GM12878 (cell line): ENCODE data around the gene DYNC1I1.

ENCODE experiments used
- CREB1 ChIP-seq: IDR thresholded peaks from 2 replicates; pipeline ENCODE4 v1.6.1; 2012; ENCODE audit warnings: low read depth, mild to moderate bottlenecking, inconsistent platforms
- CTCF ChIP-seq, 3 experiments: IDR thresholded peaks in 2 of 3; conservative IDR thresholded peaks in 1 of 3; 2 replicates each; pipeline ENCODE4 v1.5.1; 2011; ENCODE audit warnings: low read depth in 3 of 3, low read length in 3 of 3, mild to moderate bottlenecking in 3 of 3, control low read depth in 2 of 3, moderate library complexity in 2 of 3, inconsistent platforms in 1 of 3, mixed read lengths in 1 of 3; ENCODE audit not compliant: control insufficient read depth in 2 of 3, insufficient read depth in 1 of 3; ENCODE audit errors: extremely low read depth in 1 of 3
- EGR1 ChIP-seq, 2 experiments: IDR thresholded peaks; 1 replicate in 1 of 2; 2 replicates in 1 of 2; pipeline ENCODE4 v1.6.1; 2011 to 2012; ENCODE audit warnings: low read depth in 2 of 2, low read length in 2 of 2, borderline replicate concordance in 1 of 2, mild to moderate bottlenecking in 1 of 2, moderate library complexity in 1 of 2
- EZH2 ChIP-seq: IDR thresholded peaks from 2 replicates; pipeline ENCODE4 v1.6.1; 2012; ENCODE audit warnings: low read depth, mild to moderate bottlenecking, control low read depth, inconsistent platforms, low read length, borderline replicate concordance; ENCODE audit not compliant: control insufficient read depth
- RCOR1 ChIP-seq: conservative IDR thresholded peaks from 2 replicates; pipeline ENCODE4 v1.6.1; 2012; ENCODE audit warnings: low read depth, low read length, improper control_type of control experiment
- RFX5 ChIP-seq: IDR thresholded peaks from 2 replicates; pipeline ENCODE4 v1.6.1; 2011; ENCODE audit warnings: low read depth, low read length, improper control_type of control experiment
- SMAD1 ChIP-seq: fragments of 450-650 bp; IDR thresholded peaks from 2 replicates; pipeline ENCODE4 v1.6.1; 2018; ENCODE audit warnings: mild to moderate bottlenecking, low read depth; ENCODE audit not compliant: partially characterized antibody
- SMC3 ChIP-seq: IDR thresholded peaks from 2 replicates; pipeline ENCODE4 v1.6.1; 2011; ENCODE audit warnings: low read length, improper control_type of control experiment, borderline replicate concordance
- ZNF217 ChIP-seq: fragments of 450-650 bp; IDR thresholded peaks from 2 replicates; pipeline ENCODE4 v1.6.1; 2017; ENCODE audit warnings: antibody characterized with exemption, mild to moderate bottlenecking
- TF ChIP-seq, protein P1 (sequence below): IDR thresholded peaks from 2 replicates; pipeline ENCODE4 v1.6.1; 2011; ENCODE audit warnings: low read depth, low read length, improper control_type of control experiment, borderline replicate concordance

DNA sequence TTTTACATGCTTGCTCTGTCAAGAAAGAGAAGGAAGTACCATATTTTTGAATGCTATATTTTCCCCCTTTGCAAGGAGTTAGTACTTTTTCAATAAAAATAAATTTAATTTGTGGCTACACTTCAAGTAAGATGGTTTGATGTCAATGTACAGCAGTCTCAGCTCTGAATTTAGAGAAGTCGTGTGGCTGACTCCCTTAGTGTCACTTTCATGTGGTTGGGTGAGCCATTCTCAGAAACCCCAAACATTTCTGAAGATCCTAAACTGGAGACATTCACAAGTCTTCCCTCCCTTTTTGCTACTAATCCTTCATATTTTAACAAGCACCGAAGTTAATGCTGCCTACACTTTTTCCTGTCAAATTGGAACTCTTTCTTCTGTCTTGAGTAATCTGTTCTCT is 244.4 kb downstream of the DYNC1I1 start:
- no peak for TF ChIP-seq CTCF (IDR thresholded peaks at IDR 0.05 in 2 of 3, conservative IDR thresholded peaks at IDR 0.05 in 1 of 3; ENCODE audit: control insufficient read depth in 2 of 3, extremely low read depth in 1 of 3, insufficient read depth in 1 of 3, low read depth in 3 of 3, low read length in 3 of 3)
- TF ChIP-seq RFX5 = no peak
- no peak for TF ChIP-seq EGR1 (IDR thresholded peaks at IDR 0.05; ENCODE audit: borderline replicate concordance in 1 of 2, low read depth in 2 of 2, low read length in 2 of 2)
- no peak for TF ChIP-seq EZH2
- no peak for TF ChIP-seq SMC3
- no peak for TF ChIP-seq RCOR1
- TF ChIP-seq SMAD1 = no peak
- TF ChIP-seq, protein P1, sequence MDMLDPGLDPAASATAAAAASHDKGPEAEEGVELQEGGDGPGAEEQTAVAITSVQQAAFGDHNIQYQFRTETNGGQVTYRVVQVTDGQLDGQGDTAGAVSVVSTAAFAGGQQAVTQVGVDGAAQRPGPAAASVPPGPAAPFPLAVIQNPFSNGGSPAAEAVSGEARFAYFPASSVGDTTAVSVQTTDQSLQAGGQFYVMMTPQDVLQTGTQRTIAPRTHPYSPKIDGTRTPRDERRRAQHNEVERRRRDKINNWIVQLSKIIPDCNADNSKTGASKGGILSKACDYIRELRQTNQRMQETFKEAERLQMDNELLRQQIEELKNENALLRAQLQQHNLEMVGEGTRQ = no peak
- no peak for TF ChIP-seq ZNF217
- TF ChIP-seq CREB1 = no peak
